Measurements from ENCODE around the gene FOXP1.

Gene FOXP1

GRCh38 chr3:71564361-71564760 is 19.2 kb downstream of the FOXP1 start:
- DNase-seq (ENCODE audit: low spot score) = no peak

GRCh38 chr3:71563827-71564226 is 19.7 kb downstream of the FOXP1 start:
- no peak for DNase-seq (ENCODE audit: low spot score)

- DNase-seq (ENCODE audit: low spot score) = no peak
These were observed 20.6 kb downstream of the FOXP1 start for GRCh38 chr3:71562938-71563337.

GRCh38 chr3:71560665-71561064 is 22.9 kb downstream of the FOXP1 start:
- no peak for DNase-seq (ENCODE audit: low spot score)

GRCh38 chr3:71559578-71560162 is 23.9 kb downstream of the FOXP1 start:
- no peak for DNase-seq (ENCODE audit: low spot score)

- no peak for DNase-seq (ENCODE audit: low spot score)
These were observed 24.5 kb downstream of the FOXP1 start for GRCh38 chr3:71559021-71559420.

GRCh38 chr3:71554649-71555048 is 28.9 kb downstream of the FOXP1 start:
- DNase-seq (ENCODE audit: low spot score) = no peak

- DNase-seq (ENCODE audit: low spot score) = no peak
These were observed 32.1 kb downstream of the FOXP1 start for GRCh38 chr3:71551311-71551919.

GRCh38 chr3:71549951-71550350 is 33.6 kb downstream of the FOXP1 start:
- DNase-seq (ENCODE audit: low spot score) = no peak

GRCh38 chr3:71548705-71549384 is 34.7 kb downstream of the FOXP1 start:
- no peak for DNase-seq (ENCODE audit: low spot score)

GRCh38 chr3:71547249-71548198 is 36.0 kb downstream of the FOXP1 start:
- no peak for DNase-seq (ENCODE audit: low spot score)

GRCh38 chr3:71546821-71547220 is 36.7 kb downstream of the FOXP1 start:
- no peak for DNase-seq (ENCODE audit: low spot score)

GRCh38 chr3:71545330-71545729 is 38.2 kb downstream of the FOXP1 start:
- DNase-seq (ENCODE audit: low spot score) = no peak

- peak; percentile 70 for DNase-seq (ENCODE audit: low spot score)
These were observed 40.0 kb downstream of the FOXP1 start for GRCh38 chr3:71543371-71544016.

GRCh38 chr3:71542521-71543370 is 40.8 kb downstream of the FOXP1 start:
- DNase-seq (ENCODE audit: low spot score) = peak; percentile 86

- no peak for DNase-seq (ENCODE audit: low spot score)
These were observed 42.2 kb downstream of the FOXP1 start for GRCh38 chr3:71541313-71541712.

- peak; percentile 66 for DNase-seq (ENCODE audit: low spot score)
These were observed 46.3 kb downstream of the FOXP1 start for GRCh38 chr3:71537211-71537611.

- no peak for DNase-seq (ENCODE audit: low spot score)
These were observed 47.1 kb downstream of the FOXP1 start for GRCh38 chr3:71536376-71536965.

- no peak for DNase-seq (ENCODE audit: low spot score)
These were observed 49.9 kb downstream of the FOXP1 start for GRCh38 chr3:71533588-71533987.

GRCh38 chr3:71532639-71533395 is 50.7 kb downstream of the FOXP1 start:
- no peak for DNase-seq (ENCODE audit: low spot score)

Data from left forelimb (tissue), 1 donor.